Colonic mucosa (tissue), 4 donors: ENCODE data around the gene SACM1L. TPM values are rescaled to one million over a fixed set of nuclear protein-coding genes. Genes with fewer than 3 reads are reported as not detected.
A peak's percentile ranks its signal among the peaks of the same experiment; 100 is the strongest.

ENCODE experiments used
- DNase-seq: peaks from one replicate; pipeline ENCODE4 v3.0.0-alpha.2; 2020
- H3K27ac ChIP-seq: fragments of 200-600 bp; one replicate; pipeline ENCODE4 v1.8.0; 2021
- H3K27me3 ChIP-seq: fragments of 200-600 bp; one replicate; pipeline ENCODE4 v1.8.0; 2021
- H3K36me3 ChIP-seq: fragments of 200-600 bp; one replicate; pipeline ENCODE4 v1.8.0; 2021
- H3K4me1 ChIP-seq: fragments of 200-600 bp; one replicate; pipeline ENCODE4 v1.8.0; 2021; ENCODE audit warnings: mild to moderate bottlenecking
- H3K4me3 ChIP-seq: fragments of 200-600 bp; one replicate; pipeline ENCODE4 v1.8.0; 2021
- H3K9ac ChIP-seq, 2 donors: one replicate each; pipeline ENCODE4 v1.7.0; 2013; ENCODE audit warnings: control low read depth in 2 of 2, low read depth in 2 of 2, low read length in 2 of 2
- H3K9me3 ChIP-seq: fragments of 200-600 bp; one replicate; pipeline ENCODE4 v1.8.0; 2021
- CTCF ChIP-seq: fragments of 200-600 bp; IDR thresholded peaks from one replicate; pipeline ENCODE4 v1.8.0; 2022; ENCODE audit warnings: antibody characterized with exemption, mild to moderate bottlenecking
- intact Hi-C: fragments of 100-400 bp; cut with DNase I; formaldehyde crosslinking; loops from one replicate; pipeline ENCODE4 v1.14.1; 2022
- total RNA-seq, 2 donors: library from RNA; stranded (reverse); fragmentation: NEBNext Ultra II Directional in 1 of 2; extraction: Animal tissue kit (Norgen Biotek cat#: 25700) in 1 of 2; gene quantifications; one replicate each; pipeline ENCODE4 v1.2.1, GENCODE V29; 2021
- donor health status: healthy.
- donor health status: DM: no; HTN: no; CAD: no.
- donor health status: DM: no; HTN: no; CAD: no.

Gene SACM1L, protein sequence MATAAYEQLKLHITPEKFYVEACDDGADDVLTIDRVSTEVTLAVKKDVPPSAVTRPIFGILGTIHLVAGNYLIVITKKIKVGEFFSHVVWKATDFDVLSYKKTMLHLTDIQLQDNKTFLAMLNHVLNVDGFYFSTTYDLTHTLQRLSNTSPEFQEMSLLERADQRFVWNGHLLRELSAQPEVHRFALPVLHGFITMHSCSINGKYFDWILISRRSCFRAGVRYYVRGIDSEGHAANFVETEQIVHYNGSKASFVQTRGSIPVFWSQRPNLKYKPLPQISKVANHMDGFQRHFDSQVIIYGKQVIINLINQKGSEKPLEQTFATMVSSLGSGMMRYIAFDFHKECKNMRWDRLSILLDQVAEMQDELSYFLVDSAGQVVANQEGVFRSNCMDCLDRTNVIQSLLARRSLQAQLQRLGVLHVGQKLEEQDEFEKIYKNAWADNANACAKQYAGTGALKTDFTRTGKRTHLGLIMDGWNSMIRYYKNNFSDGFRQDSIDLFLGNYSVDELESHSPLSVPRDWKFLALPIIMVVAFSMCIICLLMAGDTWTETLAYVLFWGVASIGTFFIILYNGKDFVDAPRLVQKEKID
- 10 to 100 TPM; 47.2 TPM for total RNA-seq

GRCh38 chr3:45688882-45689786, at the start of gene SACM1L:
Gene SACM1L (plus strand): TSS chr3:45689396. CDS start chr3:45689466, 70 bp downstream.
- Histone ChIP-seq H3K4me1 (peaks cover 5% of the 10 kb centered on the region), H3K27me3 (no peaks in the 10 kb centered on the region), H3K27ac (peak within 1 kb of the TSS; percentile 97), H3K36me3 (no peaks in the 10 kb centered on the region), H3K9me3 (no peaks in the 10 kb centered on the region), H3K9ac (peak within 1 kb of the TSS; percentile 80 to 85), H3K4me3 (peak within 1 kb of the TSS; percentile 85)
- DNase-seq: peak; percentile 99
- no peak for TF ChIP-seq CTCF
- intact Hi-C loops: no loop called here

- Histone ChIP-seq H3K27ac (no peak overlapping the region), H3K27me3 (no peaks in the 10 kb centered on the region), H3K4me3 (no peak overlapping the region), H3K9me3 (no peaks in the 10 kb centered on the region), H3K9ac (no peak overlapping the region), H3K4me1 (no peaks in the 10 kb centered on the region), H3K36me3 (no peaks in the 10 kb centered on the region)
- intact Hi-C loops: no loop called here
- DNase-seq: no peak
- no peak for TF ChIP-seq CTCF
Measured at GRCh38 chr3:45640091-45640507, 49.1 kb upstream of the SACM1L start.

DNA sequence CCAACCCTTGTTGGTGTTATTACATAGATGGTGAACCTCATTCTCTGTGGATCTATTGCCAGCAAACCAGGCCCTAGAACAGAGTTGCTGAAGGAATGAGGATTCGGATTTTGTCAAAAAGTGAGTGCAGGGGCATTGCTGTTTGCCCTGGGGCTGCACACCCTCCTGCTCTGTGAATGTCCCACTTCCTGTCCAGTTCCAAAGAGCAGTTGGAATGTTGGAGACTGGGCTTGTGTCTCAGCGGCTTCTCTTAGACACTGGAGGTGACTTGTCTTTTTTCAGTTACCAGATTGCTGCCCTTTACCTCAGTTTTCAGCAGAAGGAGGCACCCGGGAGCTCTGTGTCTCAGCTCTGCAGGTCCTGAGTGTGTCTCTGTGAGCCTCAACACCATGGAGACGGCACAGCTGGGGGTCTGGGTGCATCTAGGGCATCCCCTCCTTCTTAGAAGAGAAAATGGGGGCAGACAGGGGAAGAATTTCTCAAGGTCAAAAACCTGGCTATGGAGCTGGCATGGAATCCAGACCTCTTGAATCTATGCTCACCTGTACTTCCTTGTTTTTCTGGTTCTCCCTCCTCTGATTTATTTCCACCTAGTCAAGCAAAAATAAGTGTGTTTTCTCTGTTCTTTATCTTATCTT, 48.4 kb upstream of the SACM1L start:
- intact Hi-C loops: no loop called here
- Histone ChIP-seq H3K4me3 (no peak overlapping the region), H3K9me3 (no peaks in the 10 kb centered on the region), H3K9ac (peak overlapping the region in 1 of 2 donors; percentile 24), H3K4me1 (no peaks in the 10 kb centered on the region), H3K36me3 (no peaks in the 10 kb centered on the region), H3K27ac (peak overlapping the region; percentile 34), H3K27me3 (no peaks in the 10 kb centered on the region)
- no peak for DNase-seq
- no peak for TF ChIP-seq CTCF

- Histone ChIP-seq H3K27ac (no peak overlapping the region), H3K4me1 (no peaks in the 10 kb centered on the region)
Measured at GRCh38 chr3:45641756-45642155, 47.4 kb upstream of the SACM1L start.

More at GRCh38 chr3:45641756-45642155, 47.4 kb upstream of the SACM1L start:
- TF ChIP-seq CTCF: no peak
- no peak overlapping the region for H3K9ac ChIP-seq
- no peaks in the 10 kb centered on the region for H3K9me3 ChIP-seq
- no peak for DNase-seq
- H3K27me3 ChIP-seq: no peaks in the 10 kb centered on the region
- no peak overlapping the region for H3K4me3 ChIP-seq
- no peaks in the 10 kb centered on the region for H3K36me3 ChIP-seq
- intact Hi-C loops: no loop called here
